MM.1S (cell line): ENCODE data around the gene KLK6.

Source experiments
- DNase-seq: peaks from one replicate; pipeline ENCODE4 v3.0.0-alpha.2; 2015
- H2AFZ ChIP-seq: fragments of 300-600 bp; sonication (generic); 2 replicates; pipeline ENCODE4 v1.6.0; 2016; ENCODE audit warnings: antibody characterized with exemption, low read length
- H3F3A ChIP-seq: fragments of 300-600 bp; sonication (generic); 2 replicates; pipeline ENCODE4 v1.6.1; 2016; ENCODE audit warnings: mild to moderate bottlenecking, antibody characterized with exemption, low read length, moderate library complexity, mixed read lengths; ENCODE audit not compliant: insufficient read depth
- H3K27ac ChIP-seq: fragments of 300-600 bp; sonication (generic); 2 replicates; pipeline ENCODE4 v1.5.1; 2016; ENCODE audit warnings: mild to moderate bottlenecking, low read length
- H3K27me3 ChIP-seq: fragments of 300-600 bp; sonication (generic); replicated peaks from 2 replicates; pipeline ENCODE4 v1.6.0; 2016; ENCODE audit warnings: low read length; ENCODE audit not compliant: insufficient read depth
- H3K36me3 ChIP-seq: fragments of 300-600 bp; sonication (generic); replicated peaks from 2 replicates; pipeline ENCODE4 v1.6.1; 2016; ENCODE audit warnings: mild to moderate bottlenecking, low read length, mixed read lengths; ENCODE audit not compliant: insufficient read depth
- H3K4me1 ChIP-seq: fragments of 300-600 bp; sonication (generic); 2 replicates; pipeline ENCODE4 v1.6.1; 2016; ENCODE audit warnings: low read length, mixed read lengths
- H3K4me2 ChIP-seq: fragments of 300-600 bp; sonication (generic); 2 replicates; pipeline ENCODE4 v1.6.0; 2016; ENCODE audit warnings: low read depth, low read length
- H3K4me3 ChIP-seq: fragments of 300-600 bp; sonication (generic); 2 replicates; pipeline ENCODE4 v1.5.1; 2016; ENCODE audit warnings: low read length, mixed read lengths
- H3K79me2 ChIP-seq: fragments of 300-600 bp; sonication (generic); 2 replicates; pipeline ENCODE4 v1.6.1; 2016; ENCODE audit warnings: mixed run types, low read length, mixed read lengths
- H3K9ac ChIP-seq: fragments of 300-600 bp; sonication (generic); 2 replicates; pipeline ENCODE4 v1.6.1; 2016; ENCODE audit warnings: low read length, mixed read lengths
- H3K9me2 ChIP-seq: fragments of 300-600 bp; sonication (generic); replicated peaks from 2 replicates; pipeline ENCODE4 v1.6.1; 2016; ENCODE audit warnings: mild to moderate bottlenecking, low read length, mixed read lengths; ENCODE audit not compliant: insufficient read depth
- H3K9me3 ChIP-seq: fragments of 300-600 bp; sonication (generic); replicated peaks from 2 replicates; pipeline ENCODE4 v1.6.1; 2016; ENCODE audit warnings: mild to moderate bottlenecking, low read length, mixed read lengths; ENCODE audit not compliant: insufficient read depth
- H4K20me1 ChIP-seq: fragments of 300-600 bp; sonication (generic); 2 replicates; pipeline ENCODE4 v1.6.1; 2016; ENCODE audit warnings: mild to moderate bottlenecking, low read length, moderate library complexity, mixed read lengths; ENCODE audit not compliant: insufficient read depth
- EZH2 ChIP-seq: fragments of 300-600 bp; sonication (generic); optimal IDR thresholded peaks from 2 replicates; pipeline ENCODE3; 2017; ENCODE audit warnings: low read depth, mild to moderate bottlenecking, antibody characterized with exemption, low read length, mixed read lengths
- EZH2phosphoT487 ChIP-seq: fragments of 300-600 bp; sonication (generic); IDR thresholded peaks from 2 replicates; pipeline ENCODE4 v1.6.1; 2018; ENCODE audit warnings: antibody characterized with exemption, low read length
- TF ChIP-seq, protein P1 (sequence below): fragments of 300-600 bp; sonication (generic); IDR thresholded peaks from 2 replicates; pipeline ENCODE4 v1.5.1; 2016; ENCODE audit warnings: antibody characterized with exemption, low read length, mixed read lengths

Gene KLK6

GRCh38 chr19:50922317-50922853 lies 47.0 kb downstream of the KLK6 start:
- Histone ChIP-seq H3K79me2 (no peaks in the 10 kb centered on the region), H3F3A (no peaks in the 10 kb centered on the region), H4K20me1 (no peaks in the 10 kb centered on the region), H3K27me3 (peaks cover 75% of the 10 kb centered on the region), H3K9me3 (no peaks in the 10 kb centered on the region), H3K4me2 (no peak overlapping the region), H3K4me3 (no peak overlapping the region), H3K9me2 (no peaks in the 10 kb centered on the region), H3K4me1 (no peaks in the 10 kb centered on the region), H3K9ac (no peak overlapping the region), H3K36me3 (no peaks in the 10 kb centered on the region), H2AFZ (no peak overlapping the region), H3K27ac (no peak overlapping the region)
- TF ChIP-seq EZH2 (no peak), EZH2phosphoT487 (no peak)
- TF ChIP-seq, protein P1, sequence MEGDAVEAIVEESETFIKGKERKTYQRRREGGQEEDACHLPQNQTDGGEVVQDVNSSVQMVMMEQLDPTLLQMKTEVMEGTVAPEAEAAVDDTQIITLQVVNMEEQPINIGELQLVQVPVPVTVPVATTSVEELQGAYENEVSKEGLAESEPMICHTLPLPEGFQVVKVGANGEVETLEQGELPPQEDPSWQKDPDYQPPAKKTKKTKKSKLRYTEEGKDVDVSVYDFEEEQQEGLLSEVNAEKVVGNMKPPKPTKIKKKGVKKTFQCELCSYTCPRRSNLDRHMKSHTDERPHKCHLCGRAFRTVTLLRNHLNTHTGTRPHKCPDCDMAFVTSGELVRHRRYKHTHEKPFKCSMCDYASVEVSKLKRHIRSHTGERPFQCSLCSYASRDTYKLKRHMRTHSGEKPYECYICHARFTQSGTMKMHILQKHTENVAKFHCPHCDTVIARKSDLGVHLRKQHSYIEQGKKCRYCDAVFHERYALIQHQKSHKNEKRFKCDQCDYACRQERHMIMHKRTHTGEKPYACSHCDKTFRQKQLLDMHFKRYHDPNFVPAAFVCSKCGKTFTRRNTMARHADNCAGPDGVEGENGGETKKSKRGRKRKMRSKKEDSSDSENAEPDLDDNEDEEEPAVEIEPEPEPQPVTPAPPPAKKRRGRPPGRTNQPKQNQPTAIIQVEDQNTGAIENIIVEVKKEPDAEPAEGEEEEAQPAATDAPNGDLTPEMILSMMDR, result peak; percentile 86
- DNase-seq, result peak; percentile 78

- Histone ChIP-seq H3K4me3 (no peak overlapping the region), H3K4me1 (no peaks in the 10 kb centered on the region), H3K27ac (no peak overlapping the region), H3K9me3 (no peaks in the 10 kb centered on the region), H3K36me3 (no peaks in the 10 kb centered on the region), H2AFZ (no peak overlapping the region), H3K27me3 (peaks cover 74% of the 10 kb centered on the region), H3K4me2 (no peak overlapping the region), H3K9me2 (no peaks in the 10 kb centered on the region), H4K20me1 (no peaks in the 10 kb centered on the region), H3F3A (no peaks in the 10 kb centered on the region), H3K9ac (no peak overlapping the region), H3K79me2 (no peaks in the 10 kb centered on the region)
- TF ChIP-seq EZH2 (no peak), EZH2phosphoT487 (no peak)
- TF ChIP-seq, protein P1, result no peak
- no peak for DNase-seq
Observed at GRCh38 chr19:50921426-50922316, 47.7 kb downstream of the KLK6 start.

DNA sequence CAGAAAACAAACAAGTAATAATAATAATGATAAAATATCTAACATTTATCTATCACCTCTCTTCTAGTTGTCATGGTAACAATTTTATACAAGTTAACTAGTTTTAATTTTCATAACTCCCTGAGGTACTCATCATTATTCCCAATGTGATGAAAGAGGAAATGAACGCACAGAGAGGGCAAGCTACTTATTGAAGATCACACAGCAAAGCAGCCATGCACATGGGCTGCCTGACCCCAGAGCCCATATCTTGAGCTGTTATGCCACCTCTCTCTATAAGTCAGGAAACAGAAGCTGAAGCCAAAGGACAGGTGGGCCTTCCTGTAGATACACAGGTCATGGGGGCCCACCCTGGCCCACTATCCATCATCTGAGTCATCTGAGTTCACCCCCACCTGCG lies 53.3 kb downstream of the KLK6 start:
- H3K27me3 ChIP-seq, result peaks cover 79% of the 10 kb centered on the region
- H3K79me2 ChIP-seq, result no peaks in the 10 kb centered on the region
- no peak for TF ChIP-seq EZH2

More for the DNA sequence above, 53.3 kb downstream of the KLK6 start:
- Histone ChIP-seq H4K20me1 (no peaks in the 10 kb centered on the region), H3K9me3 (no peaks in the 10 kb centered on the region), H2AFZ (no peak overlapping the region), H3F3A (no peaks in the 10 kb centered on the region), H3K36me3 (no peaks in the 10 kb centered on the region), H3K4me2 (no peak overlapping the region), H3K4me1 (no peaks in the 10 kb centered on the region), H3K27ac (no peak overlapping the region), H3K4me3 (no peak overlapping the region), H3K9ac (no peak overlapping the region), H3K9me2 (no peaks in the 10 kb centered on the region)
- no peak for DNase-seq
